ENCODE results near the gene ERAP2.
A peak's percentile ranks its signal among the peaks of the same experiment; 100 is the strongest.
"Not testable (repeated sequence)": the region's sequence is repeated elsewhere in the genome, so short reads cannot be mapped to it uniquely, and the experiment has no call there.

The ERAP2 gene

DNA sequence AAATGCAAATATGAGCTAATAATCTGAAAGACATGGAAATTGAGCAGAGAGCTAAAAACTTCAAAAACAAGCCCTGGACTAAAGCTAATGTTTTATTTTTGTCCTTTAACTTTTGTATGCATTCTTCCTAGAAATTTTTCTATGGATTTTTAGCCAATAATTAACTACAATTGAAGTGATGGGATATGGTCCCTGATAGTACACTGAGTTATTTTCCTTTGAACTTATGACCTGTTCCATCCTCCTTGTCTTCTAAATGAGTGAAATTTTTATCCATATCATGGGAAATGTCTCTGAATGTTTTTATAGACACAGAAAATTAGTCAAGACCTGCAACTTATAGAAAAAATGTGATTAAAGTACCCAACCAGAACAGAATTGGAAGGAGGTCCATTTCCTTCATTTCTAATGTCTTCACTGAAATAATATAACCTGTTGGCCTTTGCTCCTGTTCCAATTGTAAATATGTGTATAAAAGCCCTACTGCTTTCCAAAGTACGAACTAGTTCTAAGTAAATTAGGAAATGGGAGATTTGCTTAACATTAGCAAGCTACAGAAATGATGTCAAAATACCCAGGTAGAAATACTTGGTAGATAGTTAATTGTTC lies 11.3 kb upstream of the ERAP2 start:
- no peak for DNase-seq

- DNase-seq: peak; percentile 65 to 78 (median 78)
These were observed 7.5 kb upstream of the ERAP2 start for GRCh38 chr5:96868603-96869371.

DNA sequence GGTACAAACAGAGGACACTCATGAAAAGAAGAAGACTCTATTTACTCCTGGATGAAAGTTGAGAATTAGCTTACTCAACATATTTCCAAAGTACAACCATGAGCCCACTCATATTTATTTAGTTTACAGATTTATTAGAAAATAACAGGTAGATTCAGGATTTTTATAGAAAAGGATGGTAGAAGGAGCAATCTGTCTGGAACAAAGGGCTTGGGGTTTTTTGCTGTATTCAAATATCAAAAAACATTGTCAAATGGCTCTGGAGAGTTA lies 7.0 kb upstream of the ERAP2 start:
- DNase-seq: no peak

DNA sequence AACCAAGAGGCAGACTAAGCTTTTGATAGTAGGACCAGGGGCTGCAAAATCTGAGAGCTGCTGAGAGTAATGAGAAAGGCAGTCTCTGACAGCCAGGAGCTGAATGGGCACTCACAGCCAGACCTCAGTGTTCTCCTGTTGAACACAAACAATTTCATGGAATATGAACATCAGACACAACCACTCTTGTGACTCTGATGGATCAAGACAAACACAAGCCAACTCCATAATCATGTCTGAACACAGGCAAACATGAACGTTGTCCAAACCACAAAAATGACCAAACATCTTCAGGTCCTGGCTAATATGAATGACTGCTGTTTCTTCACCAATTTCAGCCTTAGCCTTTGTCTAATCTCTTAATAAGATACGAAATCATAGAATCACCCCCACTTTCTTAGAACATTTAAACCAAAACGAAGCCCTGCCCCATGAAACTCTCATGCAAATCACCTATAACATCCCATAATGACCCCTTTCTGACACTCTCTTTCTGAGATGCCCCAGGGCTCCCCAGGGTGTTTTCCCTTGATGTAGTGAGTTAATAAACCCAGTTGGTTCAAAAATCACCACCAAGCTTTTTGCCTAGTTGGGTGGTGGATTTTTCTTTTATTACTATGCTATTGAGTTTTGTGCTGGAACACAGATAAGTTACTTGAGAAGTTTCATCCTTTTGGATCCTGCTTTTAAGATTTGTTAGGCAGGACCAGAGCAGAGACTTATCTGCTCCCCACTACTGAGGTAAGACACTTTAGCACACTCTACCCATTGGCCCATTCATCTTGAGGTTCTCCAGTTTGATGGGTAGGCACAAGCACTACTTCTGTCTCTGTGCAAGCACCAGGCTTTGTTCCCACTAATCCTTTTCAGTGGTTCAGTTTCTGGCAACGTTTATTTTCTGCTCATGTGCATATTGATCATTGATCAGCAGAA lies 5.9 kb upstream of the ERAP2 start:
- no peak for DNase-seq

- no peak for DNase-seq
These were observed 5.3 kb upstream of the ERAP2 start for GRCh38 chr5:96871027-96871399.

- DNase-seq: no peak
These were observed 4.6 kb upstream of the ERAP2 start for GRCh38 chr5:96871686-96872085.

DNA sequence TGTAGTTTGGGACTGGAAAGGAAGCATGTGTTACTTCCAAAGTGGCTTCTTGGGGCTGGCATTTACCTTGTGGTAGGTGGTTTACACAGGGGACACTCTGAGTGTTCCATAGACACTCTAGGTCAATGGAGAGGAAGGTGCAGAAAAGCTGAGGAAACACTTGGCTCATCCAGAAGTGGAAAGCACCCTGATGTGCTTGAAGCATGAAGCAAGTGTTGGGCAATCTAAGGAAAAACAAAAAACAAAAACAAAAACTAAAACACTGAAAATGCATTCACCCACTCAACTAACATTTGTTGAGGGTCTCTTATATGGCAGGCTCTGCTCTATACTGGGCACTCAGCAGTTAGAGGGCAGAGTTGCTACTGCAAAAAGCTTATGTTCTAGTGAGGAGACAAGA lies 2.9 kb upstream of the ERAP2 start:
- peak; percentile 53 to 71 (median 58) for DNase-seq

GRCh38 chr5:96874631-96875030 lies 1.7 kb upstream of the ERAP2 start:
- DNase-seq: no peak

- no peak for DNase-seq
These were observed 459 bp upstream of the ERAP2 start for GRCh38 chr5:96875791-96876291.

GRCh38 chr5:96876977-96877469 lies 723 bp downstream of the ERAP2 start:
- DNase-seq: not testable (repeated sequence)

DNA sequence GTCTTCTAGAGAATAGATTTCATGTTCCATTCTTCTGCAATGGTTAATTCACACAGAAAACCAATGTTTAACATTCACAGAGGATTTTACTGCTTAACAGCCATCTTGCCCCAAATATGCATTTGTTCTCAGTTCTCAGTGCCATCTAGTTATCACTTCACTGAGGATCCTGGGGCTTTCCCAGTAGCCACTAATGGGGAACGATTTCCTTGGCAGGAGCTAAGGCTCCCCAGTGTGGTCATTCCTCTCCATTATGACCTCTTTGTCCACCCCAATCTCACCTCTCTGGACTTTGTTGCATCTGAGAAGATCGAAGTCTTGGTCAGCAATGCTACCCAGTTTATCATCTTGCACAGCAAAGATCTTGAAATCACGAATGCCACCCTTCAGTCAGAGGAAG lies 3.4 kb downstream of the ERAP2 start:
- DNase-seq: peak; percentile 43 to 62 (median 55)

DNA sequence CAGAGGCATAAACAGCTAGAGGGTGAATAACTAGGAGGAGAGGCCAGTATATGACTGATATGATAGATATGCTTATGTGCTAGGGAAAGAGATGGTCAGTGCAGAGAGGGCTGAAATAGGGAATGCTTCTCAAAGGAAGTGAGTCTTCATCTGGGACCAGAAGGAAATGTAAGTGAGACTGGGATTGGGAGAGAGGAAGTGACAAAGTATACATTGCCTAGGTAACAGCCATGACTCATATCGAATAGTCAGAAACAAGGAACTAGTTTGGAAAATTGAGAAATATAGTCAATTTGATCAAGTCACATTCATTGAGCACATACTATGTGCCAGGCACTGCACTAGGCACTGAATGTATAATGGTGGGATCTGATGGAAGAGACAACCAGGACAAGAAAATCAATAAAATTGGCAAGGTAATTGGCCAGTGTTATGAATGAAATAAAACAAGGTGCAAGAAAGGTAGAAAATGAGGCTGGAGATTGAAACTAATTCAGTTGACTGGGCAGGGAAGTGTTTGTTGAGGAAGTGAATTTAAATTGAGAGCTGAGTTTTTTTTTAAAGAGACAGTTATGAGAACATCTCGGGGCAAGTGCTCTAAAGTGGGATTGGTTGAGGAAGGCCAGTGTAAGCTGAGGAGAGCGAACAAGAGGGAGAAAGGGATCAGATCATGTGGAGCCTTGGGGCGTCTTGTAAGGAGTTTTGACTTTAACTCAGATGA lies 4.3 kb downstream of the ERAP2 start:
- peak; percentile 58 to 82 (median 75) for DNase-seq

DNA sequence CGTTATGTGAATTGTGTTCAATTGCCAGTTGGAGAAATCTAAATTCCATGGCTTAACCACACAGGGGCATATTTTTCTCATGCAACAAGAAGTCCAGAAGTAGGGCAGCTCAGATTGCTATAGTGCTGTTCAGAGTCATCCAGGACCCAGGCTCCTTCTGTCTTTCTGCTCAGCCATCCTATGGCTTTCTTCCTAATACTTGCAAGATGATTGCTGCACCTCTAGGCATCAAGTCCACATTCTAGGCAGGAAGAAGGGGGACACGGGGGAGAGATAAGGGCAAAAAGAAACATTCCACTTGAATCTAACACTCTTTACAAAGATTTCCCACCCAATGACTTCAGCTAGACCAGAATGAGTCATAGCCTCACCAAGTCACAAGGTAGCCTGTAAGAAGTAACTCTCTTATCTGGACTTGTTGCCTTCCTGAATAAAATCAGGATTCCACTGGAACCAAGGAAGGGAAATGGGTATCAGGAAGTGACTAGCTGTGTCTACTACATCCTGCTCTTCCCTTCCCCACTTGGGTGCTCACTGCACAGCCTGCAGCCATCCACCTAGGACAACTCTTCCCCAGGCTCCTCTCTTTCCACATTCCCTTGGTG lies 5.3 kb downstream of the ERAP2 start:
- DNase-seq: peak; percentile 40 to 66 (median 55)

DNA sequence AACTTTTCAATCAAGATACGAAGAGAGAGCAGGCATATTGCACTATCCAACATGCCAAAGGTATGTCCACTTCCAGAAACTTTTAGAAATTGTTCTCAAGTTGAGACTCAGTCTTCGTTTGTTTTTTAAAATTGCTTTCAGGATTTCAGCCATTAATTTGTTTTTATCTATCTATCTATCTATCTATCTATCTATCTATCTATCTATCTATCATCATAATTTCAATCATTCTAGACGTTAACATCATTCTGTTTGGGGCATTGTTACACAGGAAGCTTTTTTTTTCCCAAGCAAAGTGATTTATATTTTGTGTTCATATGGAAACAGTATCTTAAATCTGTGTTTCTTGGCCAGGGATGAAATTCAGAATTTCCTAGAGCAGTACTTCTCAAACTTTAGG lies 7.6 kb downstream of the ERAP2 start:
- DNase-seq: no peak

GRCh38 chr5:96884995-96885394 lies 8.7 kb downstream of the ERAP2 start:
- no peak for DNase-seq

- DNase-seq: peak; percentile 72 to 84 (median 80)
These were observed 9.4 kb downstream of the ERAP2 start for GRCh38 chr5:96885518-96886338.

- peak; percentile 34 to 41 (median 39) for DNase-seq
These were observed 17.0 kb downstream of the ERAP2 start for GRCh38 chr5:96893342-96893741.

- DNase-seq: peak in 2 of 3 donors; percentile 47 to 62
These were observed 20.0 kb downstream of the ERAP2 start for GRCh38 chr5:96896276-96896675.

DNA sequence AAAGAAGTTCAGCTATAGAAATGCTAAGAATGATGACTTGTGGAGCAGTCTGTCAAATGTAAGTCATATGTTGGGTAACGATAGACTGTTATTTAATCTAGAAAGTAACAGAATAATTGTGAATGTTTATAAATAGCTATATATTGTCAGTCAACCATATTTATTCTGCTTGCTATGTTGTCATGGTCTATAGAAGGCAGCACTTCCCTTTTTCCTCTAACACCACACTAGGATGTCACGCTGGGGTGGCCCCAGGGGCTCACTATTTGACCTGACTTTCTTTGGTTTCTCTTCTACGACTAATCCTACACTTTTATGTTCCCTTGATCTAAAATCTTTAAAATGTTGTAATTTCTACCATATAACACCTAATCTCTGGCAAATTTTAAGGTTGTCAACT lies 20.5 kb downstream of the ERAP2 start:
- DNase-seq: peak; percentile 78 to 88 (median 84)

GRCh38 chr5:96901384-96901783 lies 25.1 kb downstream of the ERAP2 start:
- no peak for DNase-seq

DNA sequence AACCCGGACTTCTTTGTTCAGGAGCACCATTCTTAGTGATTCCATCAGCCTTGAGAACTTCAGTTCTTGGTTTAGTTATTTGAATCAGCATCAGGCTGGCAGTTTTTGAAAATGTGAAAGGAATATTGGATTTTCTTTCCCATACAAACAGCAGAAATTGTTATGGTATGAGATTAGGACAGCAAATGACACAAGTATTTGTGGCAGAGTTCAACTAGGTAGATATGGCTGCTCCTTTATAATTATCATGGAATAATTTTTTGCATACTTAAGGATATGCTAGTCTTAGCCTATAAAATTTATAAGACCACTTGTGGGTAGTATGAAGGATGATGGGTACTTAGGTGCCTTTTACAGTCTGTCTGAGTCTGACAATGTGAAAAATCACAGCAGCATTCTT lies 25.5 kb downstream of the ERAP2 start:
- no peak for DNase-seq
